Activated naive CD8-positive, alpha-beta T cell (primary cell): ENCODE data around the gene TMEM132C.
"Not testable (repeated sequence)": the region's sequence is repeated elsewhere in the genome, so short reads cannot be mapped to it uniquely, and the experiment has no call there.

Source experiments
- H3K27ac Mint-ChIP-seq: one replicate; pipeline ENCODE4 v1.8.0; 2021; ENCODE audit warnings: mixed read lengths
- H3K27me3 Mint-ChIP-seq: one replicate; pipeline ENCODE4 v1.8.0; 2021; ENCODE audit warnings: mixed read lengths
- H3K36me3 Mint-ChIP-seq: one replicate; pipeline ENCODE4 v1.8.0; 2021; ENCODE audit warnings: mixed read lengths
- H3K4me1 Mint-ChIP-seq: one replicate; pipeline ENCODE4 v1.8.0; 2021; ENCODE audit warnings: low read depth, mixed read lengths
- H3K4me3 Mint-ChIP-seq: one replicate; pipeline ENCODE4 v1.8.0; 2021; ENCODE audit warnings: mild to moderate bottlenecking, mixed read lengths
- H3K9me3 Mint-ChIP-seq: one replicate; pipeline ENCODE4 v1.8.0; 2021; ENCODE audit warnings: low read depth, mixed read lengths

TMEM132C gene

GRCh38 chr12:128267131-128267622, at the start of gene TMEM132C:
Gene TMEM132C (plus strand): TSS chr12:128267170. CDS start chr12:128267403, 233 bp downstream.
- H3K4me1 Mint-ChIP-seq: peaks cover 4% of the 10 kb centered on the region
- peaks cover 32% of the 10 kb centered on the region for H3K27me3 Mint-ChIP-seq
- no peak within 1 kb of the TSS for H3K27ac Mint-ChIP-seq
- H3K9me3 Mint-ChIP-seq: peaks cover 18% of the 10 kb centered on the region
- no peak within 1 kb of the TSS for H3K4me3 Mint-ChIP-seq
- H3K36me3 Mint-ChIP-seq: no peaks in the 10 kb centered on the region

GRCh38 chr12:128224226-128224625, 42.7 kb upstream of the TMEM132C start:
- no peaks in the 10 kb centered on the region for H3K4me1 Mint-ChIP-seq
- H3K27ac Mint-ChIP-seq: no peak overlapping the region
- H3K36me3 Mint-ChIP-seq: no peaks in the 10 kb centered on the region
- no peaks in the 10 kb centered on the region for H3K27me3 Mint-ChIP-seq
- no peak overlapping the region for H3K4me3 Mint-ChIP-seq
- no peaks in the 10 kb centered on the region for H3K9me3 Mint-ChIP-seq

- H3K36me3 Mint-ChIP-seq: no peaks in the 10 kb centered on the region
- H3K4me3 Mint-ChIP-seq: no peak overlapping the region
- H3K27ac Mint-ChIP-seq: no peak overlapping the region
- H3K27me3 Mint-ChIP-seq: no peaks in the 10 kb centered on the region
- no peaks in the 10 kb centered on the region for H3K9me3 Mint-ChIP-seq
- H3K4me1 Mint-ChIP-seq: no peaks in the 10 kb centered on the region
These were observed 38.4 kb upstream of the TMEM132C start for GRCh38 chr12:128228581-128228980.

GRCh38 chr12:128235635-128236417, 31.1 kb upstream of the TMEM132C start:
- Mint-ChIP-seq H3K4me3 (no peak overlapping the region), H3K27me3 (no peaks in the 10 kb centered on the region), H3K9me3 (peaks cover 3% of the 10 kb centered on the region), H3K27ac (no peak overlapping the region), H3K36me3 (no peaks in the 10 kb centered on the region), H3K4me1 (no peaks in the 10 kb centered on the region)

GRCh38 chr12:128236525-128236924, 30.4 kb upstream of the TMEM132C start:
- H3K27me3 Mint-ChIP-seq: no peaks in the 10 kb centered on the region
- H3K4me3 Mint-ChIP-seq: no peak overlapping the region
- H3K36me3 Mint-ChIP-seq: no peaks in the 10 kb centered on the region
- no peak overlapping the region for H3K27ac Mint-ChIP-seq
- no peaks in the 10 kb centered on the region for H3K4me1 Mint-ChIP-seq
- peaks cover 3% of the 10 kb centered on the region for H3K9me3 Mint-ChIP-seq

- no peaks in the 10 kb centered on the region for H3K9me3 Mint-ChIP-seq
- H3K4me1 Mint-ChIP-seq: no peaks in the 10 kb centered on the region
- H3K27ac Mint-ChIP-seq: no peak overlapping the region
- H3K27me3 Mint-ChIP-seq: peaks cover 2% of the 10 kb centered on the region
- no peaks in the 10 kb centered on the region for H3K36me3 Mint-ChIP-seq
- no peak overlapping the region for H3K4me3 Mint-ChIP-seq
These were observed 26.2 kb upstream of the TMEM132C start for GRCh38 chr12:128240745-128241144.

GRCh38 chr12:128245121-128245520, 21.8 kb upstream of the TMEM132C start:
- Mint-ChIP-seq H3K36me3 (no peaks in the 10 kb centered on the region), H3K4me1 (no peaks in the 10 kb centered on the region), H3K4me3 (no peak overlapping the region), H3K27me3 (peaks cover 2% of the 10 kb centered on the region), H3K9me3 (no peaks in the 10 kb centered on the region), H3K27ac (no peak overlapping the region)

GRCh38 chr12:128245905-128246304, 21.1 kb upstream of the TMEM132C start:
- Mint-ChIP-seq H3K36me3 (no peaks in the 10 kb centered on the region), H3K9me3 (no peaks in the 10 kb centered on the region), H3K27me3 (peaks cover 2% of the 10 kb centered on the region), H3K4me1 (no peaks in the 10 kb centered on the region), H3K27ac (no peak overlapping the region), H3K4me3 (no peak overlapping the region)

- Mint-ChIP-seq H3K27me3 (peaks cover 2% of the 10 kb centered on the region), H3K36me3 (no peaks in the 10 kb centered on the region), H3K4me3 (no peak overlapping the region), H3K9me3 (no peaks in the 10 kb centered on the region), H3K27ac (no peak overlapping the region), H3K4me1 (no peaks in the 10 kb centered on the region)
These were observed 16.9 kb upstream of the TMEM132C start for GRCh38 chr12:128250096-128250495.

- H3K36me3 Mint-ChIP-seq, H3K27me3 Mint-ChIP-seq, H3K4me1 Mint-ChIP-seq, H3K9me3 Mint-ChIP-seq, H3K4me3 Mint-ChIP-seq, H3K27ac Mint-ChIP-seq: not testable (repeated sequence)
These were observed 13.1 kb upstream of the TMEM132C start for GRCh38 chr12:128253829-128254228.

GRCh38 chr12:128258866-128259555, 8.0 kb upstream of the TMEM132C start:
- H3K36me3 Mint-ChIP-seq: no peaks in the 10 kb centered on the region
- H3K27ac Mint-ChIP-seq: no peak overlapping the region
- no peak overlapping the region for H3K4me3 Mint-ChIP-seq
- peaks cover 17% of the 10 kb centered on the region for H3K27me3 Mint-ChIP-seq
- H3K4me1 Mint-ChIP-seq: no peaks in the 10 kb centered on the region
- H3K9me3 Mint-ChIP-seq: peaks cover 8% of the 10 kb centered on the region

GRCh38 chr12:128259556-128260070, 7.4 kb upstream of the TMEM132C start:
- H3K4me1 Mint-ChIP-seq: no peaks in the 10 kb centered on the region
- H3K4me3 Mint-ChIP-seq: no peak overlapping the region
- no peaks in the 10 kb centered on the region for H3K36me3 Mint-ChIP-seq
- H3K9me3 Mint-ChIP-seq: peaks cover 11% of the 10 kb centered on the region
- H3K27me3 Mint-ChIP-seq: peaks cover 21% of the 10 kb centered on the region
- no peak overlapping the region for H3K27ac Mint-ChIP-seq

- H3K27ac Mint-ChIP-seq: no peak overlapping the region
- H3K4me3 Mint-ChIP-seq: no peak overlapping the region
- H3K4me1 Mint-ChIP-seq: peaks cover 4% of the 10 kb centered on the region
- no peaks in the 10 kb centered on the region for H3K36me3 Mint-ChIP-seq
- H3K9me3 Mint-ChIP-seq: peaks cover 11% of the 10 kb centered on the region
- peaks cover 28% of the 10 kb centered on the region for H3K27me3 Mint-ChIP-seq
These were observed 5.2 kb upstream of the TMEM132C start for GRCh38 chr12:128261757-128262156.

- Mint-ChIP-seq H3K27ac (no peak overlapping the region), H3K4me3 (no peak overlapping the region), H3K36me3 (no peaks in the 10 kb centered on the region), H3K9me3 (peaks cover 11% of the 10 kb centered on the region), H3K27me3 (peaks cover 29% of the 10 kb centered on the region), H3K4me1 (peaks cover 4% of the 10 kb centered on the region)
These were observed 1.4 kb upstream of the TMEM132C start for GRCh38 chr12:128265566-128265965.

GRCh38 chr12:128266086-128266485, 884 bp upstream of the TMEM132C start:
- Mint-ChIP-seq H3K4me1 (peaks cover 4% of the 10 kb centered on the region), H3K27me3 (peaks cover 30% of the 10 kb centered on the region), H3K4me3 (no peak overlapping the region), H3K36me3 (no peaks in the 10 kb centered on the region), H3K27ac (no peak overlapping the region), H3K9me3 (peaks cover 11% of the 10 kb centered on the region)
